ENCODE data around the gene EEF2K. TPM values are rescaled to one million over a fixed set of nuclear protein-coding genes. Genes with fewer than 3 reads are reported as not detected.

EEF2K gene
- total RNA-seq, 4 donors from 2014 or later, result 22.2 to 223 (median 50.1) TPM

- intact Hi-C loops (cut with DNase I; ENCODE audit: low total_unique reads) (no loop called here), in situ Hi-C loops (cut with MboI; ENCODE audit: low pct_ligation_motif_present in 1 of 4, low pct_unique_long_range_greater_than_20kb in 1 of 4, low sequenced_read_pairs in 3 of 4) (loop anchor here in 2 of 4 donors (10.0 to 25.0 kb wide), 2 partner anchors 89 to 312 kb away; no protein-coding TSS in a partner anchor)
- Histone ChIP-seq H3K4me1 (peaks cover 0 to 12% (median 5%) of the 10 kb centered on the region in 4 donors), H3K4me3 (no peak overlapping the region), H3K9me3 (no peaks in the 10 kb centered on the region), H3K36me3 (peaks cover 0 to 39% (median 15%) of the 10 kb centered on the region in 4 donors), H3K27ac (no peak overlapping the region), H3K27me3 (no peaks in the 10 kb centered on the region)
- WGBS, 2 donors (ENCODE audit: low coverage in 1 of 2), result 95% methylated on average over 34 of the region's 46 CpGs; no CpG with 5 or more reads in 1 of the 2 donors
- no peak for DNase-seq
- TF ChIP-seq, protein P1, sequence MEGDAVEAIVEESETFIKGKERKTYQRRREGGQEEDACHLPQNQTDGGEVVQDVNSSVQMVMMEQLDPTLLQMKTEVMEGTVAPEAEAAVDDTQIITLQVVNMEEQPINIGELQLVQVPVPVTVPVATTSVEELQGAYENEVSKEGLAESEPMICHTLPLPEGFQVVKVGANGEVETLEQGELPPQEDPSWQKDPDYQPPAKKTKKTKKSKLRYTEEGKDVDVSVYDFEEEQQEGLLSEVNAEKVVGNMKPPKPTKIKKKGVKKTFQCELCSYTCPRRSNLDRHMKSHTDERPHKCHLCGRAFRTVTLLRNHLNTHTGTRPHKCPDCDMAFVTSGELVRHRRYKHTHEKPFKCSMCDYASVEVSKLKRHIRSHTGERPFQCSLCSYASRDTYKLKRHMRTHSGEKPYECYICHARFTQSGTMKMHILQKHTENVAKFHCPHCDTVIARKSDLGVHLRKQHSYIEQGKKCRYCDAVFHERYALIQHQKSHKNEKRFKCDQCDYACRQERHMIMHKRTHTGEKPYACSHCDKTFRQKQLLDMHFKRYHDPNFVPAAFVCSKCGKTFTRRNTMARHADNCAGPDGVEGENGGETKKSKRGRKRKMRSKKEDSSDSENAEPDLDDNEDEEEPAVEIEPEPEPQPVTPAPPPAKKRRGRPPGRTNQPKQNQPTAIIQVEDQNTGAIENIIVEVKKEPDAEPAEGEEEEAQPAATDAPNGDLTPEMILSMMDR (IDR thresholded peaks at IDR 0.05), result no peak
- TF ChIP-seq EP300 (IDR thresholded peaks at IDR 0.05; ENCODE audit: low read depth), result no peak
- no peak for TF ChIP-seq POLR2A (IDR thresholded peaks at IDR 0.05)
- no peak for TF ChIP-seq POLR2AphosphoS5 (IDR thresholded peaks at IDR 0.05)
Measured at GRCh38 chr16:22325598-22326368, 119.7 kb downstream of the EEF2K start.

DNA sequence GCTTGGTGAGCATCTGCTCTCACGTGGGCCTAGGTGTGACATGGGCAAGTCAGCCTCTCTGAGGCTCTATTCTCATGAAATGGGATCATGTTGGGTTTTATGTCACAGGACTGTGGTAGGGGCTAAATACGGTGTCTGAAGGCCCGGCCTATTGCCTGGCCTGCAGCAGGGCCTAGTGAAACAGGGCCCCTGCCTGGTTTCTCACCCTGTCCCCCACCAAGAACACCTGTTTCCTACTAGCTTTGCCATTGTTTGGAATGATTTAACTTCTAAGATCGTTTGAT, 120.2 kb downstream of the EEF2K start:
- intact Hi-C loops (cut with DNase I; ENCODE audit: low total_unique reads), result no loop called here
- peaks cover 0 to 39% (median 15%) of the 10 kb centered on the region in 4 donors for H3K36me3 ChIP-seq
- H3K4me3 ChIP-seq, result no peak overlapping the region
- DNase-seq, result no peak
- in situ Hi-C loops (cut with MboI; ENCODE audit: low pct_ligation_motif_present in 1 of 4, low pct_unique_long_range_greater_than_20kb in 1 of 4, low sequenced_read_pairs in 3 of 4), result loop anchor here in 2 of 4 donors (10.0 to 25.0 kb wide), 2 partner anchors 88 to 311 kb away; no protein-coding TSS in a partner anchor
- no peaks in the 10 kb centered on the region for H3K27me3 ChIP-seq
- TF ChIP-seq POLR2A (IDR thresholded peaks at IDR 0.05), result no peak
- TF ChIP-seq, protein P1 (IDR thresholded peaks at IDR 0.05), result no peak
- no peak overlapping the region for H3K27ac ChIP-seq
- H3K4me1 ChIP-seq, result peaks cover 0 to 12% (median 5%) of the 10 kb centered on the region in 4 donors
- WGBS, 2 donors (ENCODE audit: low coverage in 1 of 2), result 93 to 100% methylated on average over 1 to 4 of the region's 4 CpGs
- H3K9me3 ChIP-seq, result no peaks in the 10 kb centered on the region

GRCh38 chr16:22326771-22327445, 120.8 kb downstream of the EEF2K start:
- Histone ChIP-seq H3K36me3 (peaks cover 0 to 39% (median 16%) of the 10 kb centered on the region in 4 donors), H3K4me1 (peaks cover 0 to 9% (median 5%) of the 10 kb centered on the region in 4 donors), H3K27ac (no peak overlapping the region), H3K27me3 (no peaks in the 10 kb centered on the region), H3K9me3 (no peaks in the 10 kb centered on the region), H3K4me3 (no peak overlapping the region)
- TF ChIP-seq POLR2AphosphoS5 (IDR thresholded peaks at IDR 0.05) (no peak), POLR2A (IDR thresholded peaks at IDR 0.05) (no peak)
- TF ChIP-seq, protein P1 (IDR thresholded peaks at IDR 0.05), result no peak
- DNase-seq, result no peak
- in situ Hi-C loops (cut with MboI; ENCODE audit: low pct_ligation_motif_present in 1 of 4, low pct_unique_long_range_greater_than_20kb in 1 of 4, low sequenced_read_pairs in 3 of 4), result loop anchor here in 2 of 4 donors (10.0 to 25.0 kb wide), 2 partner anchors 88 to 310 kb away; no protein-coding TSS in a partner anchor
- 85 to 100% methylated on average over 3 to 13 of the region's 13 CpGs for WGBS, 2 donors (ENCODE audit: low coverage in 1 of 2)
- intact Hi-C loops (cut with DNase I; ENCODE audit: low total_unique reads), result no loop called here

GRCh38 chr16:22327446-22327775, 121.3 kb downstream of the EEF2K start:
- H3K27me3 ChIP-seq, result no peaks in the 10 kb centered on the region
- no peaks in the 10 kb centered on the region for H3K9me3 ChIP-seq
- H3K36me3 ChIP-seq, result peaks cover 0 to 44% (median 18%) of the 10 kb centered on the region in 4 donors
- TF ChIP-seq POLR2A (IDR thresholded peaks at IDR 0.05), result no peak
- no peak for TF ChIP-seq POLR2AphosphoS5 (IDR thresholded peaks at IDR 0.05)
- no peak for TF ChIP-seq EP300 (IDR thresholded peaks at IDR 0.05; ENCODE audit: low read depth)
- TF ChIP-seq, protein P1 (IDR thresholded peaks at IDR 0.05), result no peak
- DNase-seq, result no peak
- H3K4me3 ChIP-seq, result no peak overlapping the region
- WGBS, 2 donors (ENCODE audit: low coverage in 1 of 2), result 91% methylated on average over 6 of the region's 6 CpGs; no CpG with 5 or more reads in 1 of the 2 donors
- intact Hi-C loops (cut with DNase I; ENCODE audit: low total_unique reads), result no loop called here
- no peak overlapping the region for H3K27ac ChIP-seq
- peaks cover 0 to 9% (median 5%) of the 10 kb centered on the region in 4 donors for H3K4me1 ChIP-seq
- in situ Hi-C loops (cut with MboI; ENCODE audit: low pct_ligation_motif_present in 1 of 4, low pct_unique_long_range_greater_than_20kb in 1 of 4, low sequenced_read_pairs in 3 of 4), result loop anchor here in 2 of 4 donors (10.0 to 25.0 kb wide), 2 partner anchors 87 to 310 kb away; no protein-coding TSS in a partner anchor
